Stimulated activated naive CD8-positive, alpha-beta T cell treated with anti-CD3 and anti-CD28 coated beads, Interleukin-15, amount 100 ng/mL, for 72 hours (primary cell): ENCODE results near the gene BCAS1.

Source experiments
- ATAC-seq: fragments of 150-1000 bp; cut with Tn5 transposase; 2 replicates; pipeline ENCODE4 v1.10.0; 2021; ENCODE audit warnings: mild to moderate bottlenecking, moderate library complexity
- DNase-seq, 2 donors: peaks; one replicate each; pipeline ENCODE4 v3.0.0; 2021 to 2022
- H3K27ac Mint-ChIP-seq, 2 donors: one replicate each; pipeline ENCODE4 v1.8.0; 2022; ENCODE audit warnings: mild to moderate bottlenecking in 2 of 2, mixed read lengths in 2 of 2, moderate library complexity in 2 of 2
- H3K27me3 Mint-ChIP-seq: one replicate; pipeline ENCODE4 v1.8.0; 2022; ENCODE audit warnings: mixed read lengths
- H3K4me1 Mint-ChIP-seq: one replicate; pipeline ENCODE4 v1.8.0; 2022; ENCODE audit warnings: mild to moderate bottlenecking, mixed read lengths
- H3K4me3 Mint-ChIP-seq, 2 donors: one replicate each; pipeline ENCODE4 v1.8.0; 2022; ENCODE audit warnings: mild to moderate bottlenecking in 2 of 2, mixed read lengths in 2 of 2, moderate library complexity in 1 of 2
- H3K9me3 Mint-ChIP-seq, 2 donors: one replicate each; pipeline ENCODE4 v1.8.0; 2022; ENCODE audit warnings: mixed read lengths in 2 of 2

The BCAS1 gene, protein sequence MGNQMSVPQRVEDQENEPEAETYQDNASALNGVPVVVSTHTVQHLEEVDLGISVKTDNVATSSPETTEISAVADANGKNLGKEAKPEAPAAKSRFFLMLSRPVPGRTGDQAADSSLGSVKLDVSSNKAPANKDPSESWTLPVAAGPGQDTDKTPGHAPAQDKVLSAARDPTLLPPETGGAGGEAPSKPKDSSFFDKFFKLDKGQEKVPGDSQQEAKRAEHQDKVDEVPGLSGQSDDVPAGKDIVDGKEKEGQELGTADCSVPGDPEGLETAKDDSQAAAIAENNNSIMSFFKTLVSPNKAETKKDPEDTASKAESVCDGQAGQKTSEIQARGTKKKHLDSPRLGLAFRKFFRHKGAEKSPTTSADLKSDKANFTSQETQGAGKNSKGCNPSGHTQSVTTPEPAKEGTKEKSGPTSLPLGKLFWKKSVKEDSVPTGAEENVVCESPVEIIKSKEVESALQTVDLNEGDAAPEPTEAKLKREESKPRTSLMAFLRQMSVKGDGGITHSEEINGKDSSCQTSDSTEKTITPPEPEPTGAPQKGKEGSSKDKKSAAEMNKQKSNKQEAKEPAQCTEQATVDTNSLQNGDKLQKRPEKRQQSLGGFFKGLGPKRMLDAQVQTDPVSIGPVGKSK

DNA sequence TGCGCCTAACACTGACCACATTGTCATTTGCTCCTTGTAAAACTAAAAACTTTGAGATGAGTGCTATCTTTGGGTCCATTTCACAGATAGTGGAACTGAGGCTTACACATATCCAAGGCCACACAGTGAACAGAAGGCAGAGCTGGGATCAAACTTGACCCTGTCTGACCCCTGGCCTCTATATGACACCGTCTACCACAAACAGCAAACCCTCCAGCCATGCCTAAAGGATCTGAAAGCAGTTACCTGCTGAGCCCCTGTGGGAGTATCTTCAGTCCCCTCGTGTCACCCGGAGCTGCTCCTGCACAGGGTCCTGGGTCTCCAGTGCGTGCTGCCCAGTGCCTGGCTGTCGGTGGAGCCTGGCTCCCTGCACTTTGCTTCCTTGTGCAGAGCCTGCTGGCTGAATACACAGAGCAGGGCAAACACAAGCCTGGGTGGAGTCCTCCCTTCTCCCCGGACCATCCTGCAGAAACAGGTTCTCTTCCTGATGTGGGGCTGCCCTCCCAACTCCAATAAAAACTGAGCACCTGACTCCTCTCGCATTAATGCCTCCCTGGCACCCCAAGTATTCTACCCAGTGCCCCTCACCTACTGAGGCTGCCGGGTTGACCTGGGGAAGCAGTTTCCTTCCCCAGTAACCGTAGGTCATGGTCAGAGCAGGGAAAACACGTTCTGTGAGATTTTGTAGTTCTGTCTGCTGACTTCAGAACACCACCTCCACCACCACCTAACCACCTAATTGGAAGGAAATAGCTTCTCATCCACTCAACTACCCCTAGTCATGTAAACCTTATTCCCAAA, at the start of gene BCAS1:
BCAS1 (minus strand) TSS at position 408 of the 801 bp plus-strand sequence. CDS start 11,876 bp downstream, outside the sequence.
- peak within 1 kb of the TSS in 1 of 2 donors; percentile 7 for H3K27ac Mint-ChIP-seq
- ATAC-seq (no peak), DNase-seq (no peak)
- H3K4me1 Mint-ChIP-seq, result peaks cover 36% of the 10 kb centered on the region
- H3K27me3 Mint-ChIP-seq, result no peaks in the 10 kb centered on the region
- H3K4me3 Mint-ChIP-seq, result no peak within 1 kb of the TSS
- H3K9me3 Mint-ChIP-seq, result peaks cover 0 to 4% of the 10 kb centered on the region in 2 donors

DNA sequence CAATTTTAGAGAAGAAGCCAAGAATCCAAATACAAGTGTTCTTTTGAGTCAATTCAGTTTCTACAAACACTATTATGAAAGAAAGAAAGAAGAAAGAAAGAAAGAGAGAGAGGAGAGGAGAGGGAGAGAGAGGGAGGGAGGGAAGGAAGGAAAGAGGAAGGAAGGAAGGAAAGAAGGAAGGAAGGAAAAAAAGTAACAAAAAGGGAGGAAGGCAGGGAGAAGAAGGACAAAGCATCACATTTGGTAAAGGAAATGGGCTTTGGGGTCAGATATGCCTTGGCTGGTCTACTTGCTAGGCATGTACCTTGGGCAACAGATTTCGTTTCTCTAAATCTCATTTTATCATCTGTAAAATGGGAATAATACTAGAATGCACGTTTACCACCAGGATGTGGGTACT, 49.4 kb upstream of the BCAS1 start:
- no peaks in the 10 kb centered on the region for H3K9me3 Mint-ChIP-seq
- H3K27me3 Mint-ChIP-seq, result no peaks in the 10 kb centered on the region
- H3K4me1 Mint-ChIP-seq, result peaks cover 4% of the 10 kb centered on the region
- H3K27ac Mint-ChIP-seq, result no peak overlapping the region
- no peak overlapping the region for H3K4me3 Mint-ChIP-seq
- DNase-seq (no peak), ATAC-seq (no peak)

DNA sequence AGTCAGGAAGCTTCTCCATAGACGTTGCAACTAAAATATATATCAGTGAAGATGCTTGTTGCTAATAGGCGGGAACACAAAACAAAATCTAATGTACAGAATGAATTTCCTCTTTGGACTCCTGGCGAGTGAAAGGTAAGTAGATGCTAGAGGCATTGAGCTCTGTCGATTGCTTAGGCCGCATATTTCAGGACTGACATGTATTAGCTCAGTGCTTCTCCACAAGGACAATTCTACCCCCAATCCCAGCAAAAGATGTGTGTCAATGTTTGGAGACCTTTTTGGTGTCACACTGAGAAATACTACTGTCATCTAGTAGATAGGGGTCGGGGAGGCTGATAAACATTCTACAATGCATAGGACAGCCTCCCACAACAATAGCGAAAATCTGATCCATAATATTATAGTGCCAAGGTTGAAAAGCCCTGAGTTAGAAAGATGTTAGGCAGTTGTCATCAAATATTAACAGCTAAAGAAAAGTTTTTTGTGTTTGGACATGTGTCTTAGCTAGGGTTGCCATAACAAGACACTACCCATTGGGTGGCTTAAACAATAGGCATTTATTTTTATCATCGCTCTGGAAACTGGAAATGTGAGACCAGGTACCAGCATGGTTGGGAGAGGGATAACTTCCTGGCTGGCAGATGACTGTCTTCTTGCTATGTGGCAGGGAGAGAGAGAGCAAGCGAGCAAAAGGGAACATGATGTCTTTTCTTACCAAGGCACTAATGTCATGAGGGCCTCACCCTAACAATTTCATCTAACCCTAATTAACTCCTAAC, 48.0 kb upstream of the BCAS1 start:
- DNase-seq, result no peak
- Mint-ChIP-seq H3K9me3 (no peaks in the 10 kb centered on the region), H3K27ac (no peak overlapping the region), H3K27me3 (peaks cover 10% of the 10 kb centered on the region), H3K4me1 (peaks cover 4% of the 10 kb centered on the region), H3K4me3 (no peak overlapping the region)
- no peak for ATAC-seq

DNA sequence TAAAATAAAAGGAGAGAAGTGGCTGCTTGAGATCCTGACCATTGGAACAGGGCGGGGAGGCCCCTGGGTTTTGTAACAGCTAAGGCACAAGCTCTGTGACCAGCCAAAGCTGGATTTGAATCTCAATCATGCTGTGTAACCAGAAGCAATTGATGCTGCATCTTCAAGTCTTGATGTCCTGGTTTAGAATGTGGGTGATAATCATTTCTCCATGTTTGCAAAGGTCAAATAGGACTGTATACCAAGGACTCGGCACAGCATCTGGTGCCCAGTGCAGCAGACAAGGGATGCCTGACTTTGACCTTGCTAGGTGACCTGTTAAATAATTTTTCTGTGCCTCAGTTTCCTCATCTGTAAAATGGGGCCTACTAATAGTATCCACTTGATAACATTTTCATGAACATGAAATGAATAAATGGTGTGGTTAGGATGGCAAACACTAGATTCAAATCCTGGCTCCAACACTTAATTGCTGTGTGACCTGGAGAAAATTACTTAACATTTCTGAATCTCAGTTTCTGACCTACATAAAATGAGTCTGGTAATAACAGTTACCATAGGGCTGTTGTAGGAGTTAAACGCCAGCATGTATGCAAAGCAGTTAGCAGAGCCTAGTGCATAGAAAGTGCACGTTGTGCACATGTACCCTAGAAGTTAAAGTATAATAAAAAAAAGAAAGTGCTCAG, 46.3 kb upstream of the BCAS1 start:
- no peak for ATAC-seq
- H3K27ac Mint-ChIP-seq, result no peak overlapping the region
- no peaks in the 10 kb centered on the region for H3K9me3 Mint-ChIP-seq
- H3K27me3 Mint-ChIP-seq, result peaks cover 13% of the 10 kb centered on the region
- no peaks in the 10 kb centered on the region for H3K4me1 Mint-ChIP-seq
- H3K4me3 Mint-ChIP-seq, result no peak overlapping the region
- DNase-seq, result no peak

DNA sequence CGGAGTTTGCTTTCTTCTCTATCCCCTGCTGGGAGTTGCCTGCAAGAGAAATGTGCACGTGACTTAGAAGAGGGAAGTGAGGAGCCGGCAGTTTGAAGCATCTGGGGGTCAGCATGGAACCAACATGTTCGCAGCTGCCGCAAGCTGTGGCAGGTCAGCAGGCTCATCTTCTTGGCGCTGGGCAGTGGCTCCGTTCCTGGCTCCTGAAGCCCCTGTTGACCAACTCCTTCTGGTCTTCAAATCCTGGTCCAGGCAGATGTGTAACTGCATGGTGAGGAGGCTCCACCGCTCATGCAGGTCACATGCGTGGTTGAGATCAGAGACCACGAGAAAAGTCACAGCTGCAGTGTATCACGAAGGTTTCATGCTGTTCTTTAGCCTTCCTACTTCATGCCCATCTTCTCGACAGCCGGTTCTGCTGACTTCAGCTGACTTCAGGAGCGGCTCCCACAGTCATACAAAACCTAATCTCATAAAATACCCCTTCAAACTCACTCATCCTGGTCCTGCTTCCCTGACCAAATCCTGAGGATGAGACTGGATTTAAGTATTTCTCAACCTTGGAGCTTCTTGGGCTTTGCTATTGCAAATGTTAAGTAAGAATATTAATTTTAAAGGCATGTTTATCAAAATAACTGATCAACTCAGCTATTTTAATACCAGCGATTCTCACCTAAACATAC, 44.9 kb upstream of the BCAS1 start:
- H3K27me3 Mint-ChIP-seq, result peaks cover 13% of the 10 kb centered on the region
- H3K4me3 Mint-ChIP-seq, result no peak overlapping the region
- ATAC-seq (no peak), DNase-seq (no peak)
- no peak overlapping the region for H3K27ac Mint-ChIP-seq
- H3K4me1 Mint-ChIP-seq, result no peaks in the 10 kb centered on the region
- H3K9me3 Mint-ChIP-seq, result peaks cover 0 to 5% of the 10 kb centered on the region in 2 donors

DNA sequence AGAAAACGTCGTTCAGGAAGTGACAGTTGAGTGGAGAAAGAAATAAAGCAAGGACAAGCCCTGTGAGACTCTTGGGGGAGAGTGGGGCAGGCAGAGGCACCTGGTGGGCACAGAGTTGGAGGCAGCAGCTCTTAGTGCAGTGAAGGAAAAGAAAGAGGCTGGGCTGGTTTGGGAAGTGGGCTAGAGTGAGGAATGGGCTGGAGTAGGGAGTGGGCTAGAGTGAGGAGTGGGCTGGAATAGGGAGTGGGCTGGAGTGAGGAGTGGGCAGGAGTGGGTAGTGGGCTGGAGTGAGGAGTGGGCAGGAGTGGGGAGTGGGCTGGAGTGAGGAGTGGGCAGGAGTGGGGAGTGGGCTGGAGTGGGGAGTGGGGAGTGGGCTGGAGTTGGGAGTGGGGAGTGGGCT, 43.7 kb upstream of the BCAS1 start:
- no peak overlapping the region for H3K27ac Mint-ChIP-seq
- no peak for DNase-seq
- no peaks in the 10 kb centered on the region for H3K4me1 Mint-ChIP-seq
- no peak overlapping the region for H3K4me3 Mint-ChIP-seq
- H3K9me3 Mint-ChIP-seq, result peaks cover 0 to 5% of the 10 kb centered on the region in 2 donors
- peaks cover 13% of the 10 kb centered on the region for H3K27me3 Mint-ChIP-seq
- ATAC-seq, result no peak

DNA sequence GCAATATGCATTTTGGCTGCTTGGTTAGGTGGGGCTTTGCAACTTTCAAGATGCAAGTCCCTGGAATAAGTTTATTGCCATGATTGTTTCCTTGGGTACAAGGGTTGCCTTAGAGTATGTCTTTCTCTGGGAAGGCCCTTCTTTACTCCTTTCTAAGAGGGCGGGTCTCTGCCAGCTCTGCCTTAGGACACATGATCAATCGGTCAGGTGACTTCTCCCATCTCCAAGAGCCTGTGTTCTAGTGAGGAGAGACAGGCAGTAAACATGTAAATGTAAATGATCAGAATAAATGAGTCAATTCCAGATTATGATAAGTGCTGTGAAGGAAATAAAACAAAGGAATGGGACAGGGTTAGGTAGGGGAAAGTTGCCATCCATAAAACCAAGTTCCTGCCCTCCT, 43.2 kb upstream of the BCAS1 start:
- Mint-ChIP-seq H3K27me3 (peaks cover 13% of the 10 kb centered on the region), H3K9me3 (peaks cover 0 to 5% of the 10 kb centered on the region in 2 donors), H3K4me3 (no peak overlapping the region), H3K4me1 (no peaks in the 10 kb centered on the region), H3K27ac (peak overlapping the region in 1 of 2 donors; percentile 49)
- DNase-seq, result no peak
- no peak for ATAC-seq

DNA sequence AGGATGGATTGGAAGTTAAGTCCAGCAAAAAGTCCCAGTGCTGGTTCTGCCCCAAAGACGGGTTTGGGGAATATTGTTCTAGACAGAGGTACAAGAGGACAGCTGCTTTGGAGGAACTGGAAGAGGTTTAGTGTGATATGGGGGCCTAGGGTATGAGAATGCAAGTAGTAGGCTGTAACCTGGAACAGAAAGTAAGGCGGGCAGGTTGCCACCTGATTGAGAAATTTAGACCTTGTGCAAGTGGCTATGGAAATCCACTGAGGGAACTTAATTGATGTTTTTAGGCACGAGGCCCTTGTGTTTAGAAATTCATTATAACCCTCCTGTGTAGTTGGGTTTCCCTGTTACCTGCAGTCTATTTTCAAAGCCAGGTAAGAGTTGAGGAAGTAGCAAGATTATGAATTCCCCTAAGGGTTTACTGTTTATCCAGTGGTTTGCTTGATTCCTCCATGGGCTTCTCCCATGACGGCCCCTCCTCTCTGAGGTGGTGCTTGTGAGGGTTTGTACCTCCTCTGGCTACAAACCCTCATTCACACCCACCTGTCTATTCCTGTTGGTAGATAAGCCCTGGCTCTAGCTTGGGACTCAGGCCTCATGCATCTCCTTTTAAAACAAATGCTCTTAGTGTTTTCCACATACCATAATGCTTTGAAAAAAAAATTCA, 42.0 kb upstream of the BCAS1 start:
- Mint-ChIP-seq H3K27me3 (peaks cover 18% of the 10 kb centered on the region), H3K4me1 (no peaks in the 10 kb centered on the region), H3K27ac (no peak overlapping the region), H3K4me3 (no peak overlapping the region), H3K9me3 (peaks cover 0 to 5% of the 10 kb centered on the region in 2 donors)
- ATAC-seq (no peak), DNase-seq (no peak)

DNA sequence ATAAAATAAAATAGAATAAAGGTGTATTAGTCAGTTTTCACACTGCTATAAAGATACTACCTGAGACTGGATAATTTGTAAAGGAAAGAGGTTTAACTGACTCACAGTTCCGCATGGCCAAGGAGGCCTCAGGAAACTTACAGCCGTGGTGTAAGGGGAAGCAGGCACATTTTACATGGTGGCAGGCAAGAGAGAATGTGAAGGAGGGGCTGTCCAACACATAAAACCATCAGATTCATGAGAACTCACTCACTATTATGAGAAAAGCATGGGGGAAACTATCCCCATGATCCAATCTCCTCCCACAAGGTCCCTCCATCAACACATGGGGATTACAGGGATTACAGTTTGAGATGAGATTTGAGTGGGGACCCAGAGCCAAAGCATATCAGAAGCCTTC, 41.1 kb upstream of the BCAS1 start:
- Mint-ChIP-seq H3K9me3 (peaks cover 0 to 5% of the 10 kb centered on the region in 2 donors), H3K27me3 (peaks cover 18% of the 10 kb centered on the region), H3K4me1 (no peaks in the 10 kb centered on the region), H3K27ac (no peak overlapping the region), H3K4me3 (no peak overlapping the region)
- ATAC-seq (no peak), DNase-seq (no peak)

DNA sequence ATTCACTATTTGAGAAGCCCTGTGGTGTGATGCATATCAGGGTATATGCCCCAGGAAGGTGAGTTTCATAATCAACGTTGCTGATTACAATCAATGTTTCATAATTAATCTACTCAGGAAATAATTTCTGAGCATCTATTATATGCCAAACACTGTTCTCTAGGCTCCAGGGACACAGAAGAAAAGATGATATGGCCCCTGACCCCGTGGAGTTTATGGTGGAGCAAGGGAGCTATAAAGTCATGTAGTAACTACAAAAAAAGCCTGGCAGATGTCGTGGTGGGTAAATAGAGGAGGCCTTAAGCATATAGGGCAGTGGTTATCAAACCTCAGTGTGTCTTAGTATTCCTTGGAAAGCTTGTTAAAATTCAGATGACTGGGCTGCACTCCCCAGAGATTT, 40.1 kb upstream of the BCAS1 start:
- no peak for ATAC-seq
- no peak for DNase-seq
- H3K4me1 Mint-ChIP-seq, result no peaks in the 10 kb centered on the region
- peaks cover 0 to 5% of the 10 kb centered on the region in 2 donors for H3K9me3 Mint-ChIP-seq
- no peak overlapping the region for H3K4me3 Mint-ChIP-seq
- peaks cover 18% of the 10 kb centered on the region for H3K27me3 Mint-ChIP-seq
- no peak overlapping the region for H3K27ac Mint-ChIP-seq

DNA sequence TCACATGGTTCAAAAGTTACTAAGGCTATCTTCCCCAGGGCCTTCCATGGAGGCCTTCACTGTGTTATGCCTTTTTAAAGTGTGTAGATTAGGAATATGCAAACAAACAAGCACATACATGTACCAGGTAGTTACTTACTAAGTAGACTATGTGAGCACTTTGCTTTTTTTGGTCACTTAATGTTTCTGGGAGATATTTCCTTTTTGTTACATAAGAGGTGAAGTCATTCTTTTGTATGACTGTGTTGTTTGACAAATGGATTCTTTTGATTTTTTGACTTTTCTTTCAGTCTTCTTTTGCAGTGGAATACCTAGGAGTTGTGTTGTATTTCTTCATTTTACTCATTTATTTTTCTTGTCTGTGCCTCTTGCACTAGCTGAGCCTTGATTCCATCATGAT, 39.6 kb upstream of the BCAS1 start:
- no peaks in the 10 kb centered on the region for H3K4me1 Mint-ChIP-seq
- no peak for DNase-seq
- ATAC-seq, result no peak
- no peak overlapping the region for H3K4me3 Mint-ChIP-seq
- H3K27me3 Mint-ChIP-seq, result peaks cover 18% of the 10 kb centered on the region
- H3K27ac Mint-ChIP-seq, result no peak overlapping the region
- peaks cover 0 to 5% of the 10 kb centered on the region in 2 donors for H3K9me3 Mint-ChIP-seq

DNA sequence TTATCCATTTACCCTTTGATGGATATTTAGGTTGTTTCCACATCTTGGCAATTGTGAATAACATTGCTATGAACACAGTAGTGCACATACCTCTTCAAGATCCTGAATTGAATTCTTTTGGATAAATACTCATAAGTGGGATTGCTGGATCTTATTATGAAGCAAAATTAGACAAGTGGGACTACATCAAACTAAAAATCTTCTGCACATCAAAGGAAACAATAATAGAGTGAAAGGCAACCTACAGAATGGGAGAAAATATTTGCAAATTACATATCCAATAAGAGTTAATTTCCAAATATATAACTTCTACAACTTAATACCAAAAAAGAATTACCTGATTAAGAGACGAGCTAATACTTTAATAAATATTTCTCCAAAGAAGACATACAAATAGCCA, 38.4 kb upstream of the BCAS1 start:
- Mint-ChIP-seq H3K4me1 (peaks cover 2% of the 10 kb centered on the region), H3K4me3 (no peak overlapping the region), H3K9me3 (peaks cover 0 to 5% of the 10 kb centered on the region in 2 donors), H3K27ac (no peak overlapping the region), H3K27me3 (peaks cover 12% of the 10 kb centered on the region)
- DNase-seq (no peak), ATAC-seq (no peak)

DNA sequence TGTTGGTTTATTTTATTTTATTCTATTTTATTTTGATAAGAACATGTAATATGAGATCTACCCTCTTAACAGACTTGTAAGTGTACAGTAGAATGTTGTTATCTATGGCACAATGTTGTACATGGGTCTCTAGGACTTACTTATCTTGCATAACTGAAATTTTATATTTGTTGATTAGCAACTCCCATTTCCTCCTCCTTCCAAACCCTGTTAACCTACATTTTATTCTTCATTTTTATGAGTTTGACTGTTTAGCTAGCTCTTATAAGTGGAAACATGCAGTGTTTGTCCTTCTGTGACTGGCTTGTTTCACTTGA, 37.9 kb upstream of the BCAS1 start:
- no peak for DNase-seq
- Mint-ChIP-seq H3K27me3 (peaks cover 7% of the 10 kb centered on the region), H3K4me3 (no peak overlapping the region), H3K9me3 (peaks cover 0 to 5% of the 10 kb centered on the region in 2 donors), H3K4me1 (peaks cover 5% of the 10 kb centered on the region), H3K27ac (no peak overlapping the region)
- no peak for ATAC-seq
